KOPT-K1 (cell line): ENCODE results near the gene ZGPAT.

ENCODE experiments used
- H3K27ac ChIP-seq: fragments of 200-600 bp; sonication (generic); 2 replicates; pipeline ENCODE4 v1.5.1; 2016; ENCODE audit warnings: antibody characterized with exemption, mild to moderate bottlenecking, low read depth, low read length; ENCODE audit not compliant: poor library complexity, severe bottlenecking
- H3K36me3 ChIP-seq: fragments of 200-600 bp; sonication (generic); 2 replicates; pipeline ENCODE4 v1.5.1; 2017; ENCODE audit warnings: antibody characterized with exemption, mild to moderate bottlenecking, low read length, moderate library complexity; ENCODE audit not compliant: insufficient read depth
- H3K9me3 ChIP-seq: fragments of 200-600 bp; sonication (generic); 2 replicates; pipeline ENCODE4 v1.5.1; 2017; ENCODE audit warnings: antibody characterized with exemption, low read length, mild to moderate bottlenecking; ENCODE audit not compliant: insufficient read depth, poor library complexity, severe bottlenecking

The ZGPAT gene

DNA sequence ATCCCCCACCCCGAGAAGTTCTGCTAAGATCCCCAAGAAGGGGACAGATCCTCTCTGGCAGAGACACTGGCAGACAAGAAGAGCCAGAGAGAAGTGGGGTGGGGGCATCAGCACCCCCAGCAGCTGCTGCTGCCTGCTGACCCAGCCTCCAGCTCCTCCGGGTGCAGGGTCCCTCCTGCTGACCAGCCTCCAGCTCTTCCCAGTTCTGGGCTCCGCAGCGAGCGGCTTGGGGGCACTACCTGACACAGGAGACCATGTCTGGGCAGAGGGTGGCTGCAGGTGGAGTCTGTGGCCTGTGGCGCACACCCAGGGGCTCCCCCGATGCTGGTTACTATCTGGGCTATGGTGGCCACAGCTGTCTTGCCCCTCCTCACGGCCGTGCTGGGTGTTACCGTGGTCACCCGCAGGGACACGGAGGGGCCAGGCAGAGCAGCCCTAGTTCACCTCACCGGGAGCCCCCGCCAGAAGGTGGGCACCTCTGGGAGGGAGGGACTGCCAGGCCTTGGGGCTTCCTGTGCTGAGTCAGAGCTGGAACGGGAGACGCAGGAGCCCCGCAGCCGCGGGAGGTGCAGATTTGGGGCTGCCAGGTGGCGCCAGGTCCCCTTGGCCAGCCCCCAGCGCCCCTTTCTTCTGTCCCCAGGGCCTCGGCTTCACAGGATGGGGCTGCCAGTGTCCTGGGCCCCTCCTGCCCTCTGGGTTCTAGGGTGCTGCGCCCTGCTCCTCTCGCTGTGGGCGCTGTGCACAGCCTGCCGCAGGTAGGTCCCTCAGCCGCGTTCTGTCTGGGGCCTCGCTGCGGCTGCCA lies 29.3 kb downstream of the ZGPAT start:
- no peaks in the 10 kb centered on the region for H3K9me3 ChIP-seq
- peak overlapping the region; percentile 89 for H3K27ac ChIP-seq
- H3K36me3 ChIP-seq: peaks cover 34% of the 10 kb centered on the region

DNA sequence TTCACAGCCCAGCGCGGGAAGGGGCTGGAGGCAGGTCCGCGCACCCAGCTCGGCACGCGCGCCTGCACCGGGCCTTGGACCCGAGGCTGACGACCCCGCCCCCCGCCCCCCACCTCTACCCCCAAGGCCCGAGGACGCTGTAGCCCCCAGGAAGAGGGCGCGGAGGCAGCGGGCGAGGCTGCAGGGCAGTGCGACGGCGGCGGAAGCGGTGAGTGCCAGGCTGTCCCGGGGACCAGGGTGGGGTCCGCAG lies 29.8 kb downstream of the ZGPAT start:
- no peaks in the 10 kb centered on the region for H3K9me3 ChIP-seq
- H3K36me3 ChIP-seq: peaks cover 36% of the 10 kb centered on the region
- peak overlapping the region; percentile 89 for H3K27ac ChIP-seq

DNA sequence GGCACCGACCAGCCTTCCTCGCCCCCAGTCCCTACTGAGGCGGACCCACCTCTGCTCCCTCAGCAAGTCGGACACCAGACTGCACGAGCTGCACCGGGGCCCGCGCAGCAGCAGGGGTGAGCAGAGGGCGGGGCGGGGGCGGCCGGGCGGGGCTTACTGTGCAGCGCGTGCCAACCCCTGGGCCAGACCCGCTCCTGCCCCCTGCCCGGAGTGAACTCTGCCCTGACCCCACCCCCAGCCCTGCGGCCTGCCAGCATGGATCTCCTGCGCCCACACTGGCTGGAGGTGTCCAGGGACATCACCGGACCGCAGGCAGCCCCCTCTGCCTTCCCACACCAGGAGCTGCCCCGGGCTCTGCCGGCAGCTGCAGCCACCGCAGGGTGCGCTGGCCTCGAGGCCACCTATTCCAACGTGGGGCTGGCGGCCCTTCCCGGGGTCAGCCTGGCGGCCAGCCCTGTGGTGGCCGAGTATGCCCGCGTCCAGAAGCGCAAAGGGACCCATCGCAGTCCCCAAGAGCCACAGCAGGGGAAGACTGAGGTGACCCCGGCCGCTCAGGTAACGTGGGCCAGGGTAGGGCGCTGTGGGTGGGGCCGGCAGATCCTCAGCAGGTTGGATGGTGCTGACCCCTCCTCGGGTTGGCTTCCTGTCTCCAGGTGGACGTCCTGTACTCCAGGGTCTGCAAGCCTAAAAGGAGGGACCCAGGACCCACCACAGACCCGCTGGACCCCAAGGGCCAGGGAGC lies 30.3 kb downstream of the ZGPAT start:
- Histone ChIP-seq H3K36me3 (peaks cover 36% of the 10 kb centered on the region), H3K9me3 (no peaks in the 10 kb centered on the region), H3K27ac (peak overlapping the region; percentile 89)

DNA sequence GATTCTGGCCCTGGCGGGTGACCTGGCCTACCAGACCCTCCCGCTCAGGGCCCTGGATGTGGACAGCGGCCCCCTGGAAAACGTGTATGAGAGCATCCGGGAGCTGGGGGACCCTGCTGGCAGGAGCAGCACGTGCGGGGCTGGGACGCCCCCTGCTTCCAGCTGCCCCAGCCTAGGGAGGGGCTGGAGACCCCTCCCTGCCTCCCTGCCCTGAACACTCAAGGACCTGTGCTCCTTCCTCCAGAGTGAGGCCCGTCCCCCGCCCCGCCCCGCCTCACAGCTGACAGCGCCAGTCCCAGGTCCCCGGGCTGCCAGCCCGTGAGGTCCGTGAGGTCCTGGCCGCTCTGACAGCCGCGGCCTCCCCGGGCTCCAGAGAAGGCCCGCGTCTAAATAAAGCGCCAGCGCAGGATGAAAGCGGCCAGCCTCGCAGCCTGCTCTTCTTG lies 30.9 kb downstream of the ZGPAT start:
- peaks cover 32% of the 10 kb centered on the region for H3K36me3 ChIP-seq

DNA sequence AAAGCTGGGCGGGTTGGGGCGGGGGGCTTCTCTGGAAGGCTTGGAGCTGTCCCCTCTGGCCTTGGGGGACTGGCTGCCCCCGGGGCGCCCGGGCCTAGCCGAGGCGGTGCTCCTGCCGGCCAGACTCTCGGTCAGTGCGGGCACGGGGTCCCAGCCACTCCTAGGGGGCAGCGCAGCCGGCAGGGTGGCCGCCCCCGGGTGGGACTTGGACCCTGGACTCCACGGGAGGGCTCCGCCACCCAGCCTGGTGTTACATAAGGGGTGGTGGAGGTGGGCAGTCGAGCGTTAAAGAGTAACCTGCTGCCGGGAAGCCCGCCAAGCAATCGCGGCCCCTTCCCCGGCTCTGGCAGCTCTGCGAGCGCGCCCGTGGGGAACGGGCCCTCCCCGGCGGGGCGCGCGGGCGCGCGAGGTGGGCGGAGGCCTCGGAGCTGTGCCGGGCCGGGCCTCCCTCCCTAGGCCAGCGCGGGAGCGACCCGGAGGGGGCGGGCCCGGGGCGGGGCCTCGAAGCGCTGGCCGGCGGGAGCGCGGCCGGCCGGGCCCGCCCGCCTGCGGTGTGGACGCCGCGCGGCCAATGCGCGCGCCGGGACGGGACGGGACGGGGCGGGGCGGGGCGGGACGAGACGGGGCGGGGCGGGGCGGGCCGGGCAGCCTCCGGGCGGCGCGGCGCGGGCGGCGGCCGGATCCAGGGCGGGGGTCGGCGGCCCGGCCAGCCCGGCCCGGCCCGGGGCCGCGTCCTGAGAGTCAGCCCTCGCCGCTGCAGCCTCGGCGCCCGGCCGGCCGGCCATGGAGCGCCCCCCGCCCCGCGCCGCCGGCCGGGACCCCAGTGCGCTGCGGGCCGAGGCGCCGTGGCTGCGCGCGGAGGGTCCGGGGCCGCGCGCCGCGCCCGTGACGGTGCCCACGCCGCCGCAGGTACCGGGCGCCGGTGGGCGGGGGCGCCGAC lies 31.6 kb downstream of the ZGPAT start, which contains the start of gene SLC2A4RG:
SLC2A4RG (plus strand) TSS at position 647 of the 940 bp plus-strand sequence; CDS start at position 784, 137 bp downstream.
- Histone ChIP-seq H3K9me3 (no peaks in the 10 kb centered on the region), H3K27ac (no peak within 1 kb of the TSS), H3K36me3 (peaks cover 25% of the 10 kb centered on the region)

More for the DNA sequence above, 30.9 kb downstream of the ZGPAT start:
- Histone ChIP-seq H3K27ac (no peak overlapping the region), H3K9me3 (no peaks in the 10 kb centered on the region)

DNA sequence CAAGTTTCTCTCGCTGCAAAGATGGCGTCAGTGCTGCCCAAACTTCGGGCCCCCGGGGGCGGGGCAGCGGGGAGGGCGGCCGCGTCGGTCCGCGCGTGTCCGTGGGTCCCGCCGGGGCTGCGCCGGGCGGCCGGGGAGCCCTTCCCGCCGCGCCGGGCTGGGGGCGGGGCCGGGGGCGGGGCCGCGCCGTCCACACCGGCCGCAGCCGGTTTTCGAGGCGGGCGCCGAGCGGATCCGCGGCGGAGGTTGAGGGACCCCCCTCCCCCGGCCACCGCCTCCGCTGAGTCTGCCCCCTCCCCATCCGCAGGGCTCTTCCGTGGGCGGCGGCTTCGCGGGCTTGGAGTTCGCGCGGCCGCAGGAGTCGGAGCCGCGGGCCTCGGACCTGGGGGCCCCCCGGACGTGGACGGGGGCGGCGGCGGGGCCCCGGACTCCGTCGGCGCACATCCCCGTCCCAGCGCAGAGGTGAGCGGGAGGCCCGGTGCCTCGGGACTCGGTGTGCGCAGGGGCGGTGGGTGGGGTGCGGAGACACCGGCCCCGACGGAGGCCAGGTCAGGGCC lies 32.3 kb downstream of the ZGPAT start:
- Histone ChIP-seq H3K36me3 (peaks cover 18% of the 10 kb centered on the region), H3K27ac (no peak overlapping the region), H3K9me3 (no peaks in the 10 kb centered on the region)

DNA sequence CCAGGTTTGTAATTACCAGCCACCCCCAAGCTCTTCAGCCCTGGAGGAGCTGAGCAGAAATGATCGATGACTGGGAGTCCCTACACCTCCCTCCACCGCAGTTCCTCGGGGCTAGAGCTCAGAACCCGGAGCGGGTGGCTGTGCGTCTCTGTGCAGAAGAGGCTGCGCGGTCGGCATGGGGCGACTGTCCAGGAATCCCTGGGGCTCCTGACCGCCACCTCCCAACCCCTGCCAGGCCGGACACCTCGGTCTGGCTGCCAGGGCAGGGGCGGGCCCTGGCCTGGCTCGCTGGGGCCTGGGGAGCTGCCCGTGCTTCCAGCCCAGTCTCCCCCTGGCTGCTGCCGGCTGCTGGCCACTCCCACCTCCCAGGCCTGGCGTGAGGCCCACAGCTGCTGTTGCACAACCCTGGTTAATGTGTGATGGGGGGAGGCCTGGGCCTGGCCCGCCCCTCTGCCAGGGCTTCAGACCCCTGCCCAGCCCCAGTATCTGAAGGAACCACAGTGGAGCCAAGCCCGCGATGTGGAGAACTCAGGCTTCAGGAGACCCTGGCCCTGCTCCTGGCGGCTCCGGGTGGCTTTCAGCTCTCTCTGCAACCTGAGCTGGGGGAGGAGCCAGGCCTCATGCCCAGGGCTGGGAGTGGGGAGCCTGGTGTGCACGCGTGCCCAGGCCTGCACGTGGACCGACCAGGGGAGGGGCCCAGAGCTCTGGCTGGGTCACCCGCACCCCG lies 33.0 kb downstream of the ZGPAT start:
- no peak overlapping the region for H3K27ac ChIP-seq
- no peaks in the 10 kb centered on the region for H3K9me3 ChIP-seq
- H3K36me3 ChIP-seq: peaks cover 11% of the 10 kb centered on the region

DNA sequence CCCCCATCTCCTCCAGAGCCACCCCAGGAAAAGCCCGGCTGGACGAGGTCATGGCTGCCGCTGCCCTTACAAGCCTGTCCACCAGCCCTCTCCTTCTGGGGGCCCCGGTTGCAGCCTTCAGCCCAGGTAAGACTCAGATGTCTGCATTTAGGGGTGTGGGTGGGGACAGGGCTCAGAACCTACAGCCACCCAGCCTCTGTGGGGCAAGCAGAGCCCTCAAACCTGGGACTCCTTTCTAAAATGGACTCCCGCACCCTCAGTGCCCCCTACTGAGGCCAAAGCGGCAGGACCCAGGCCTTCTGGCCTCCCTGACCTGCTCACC lies 33.5 kb downstream of the ZGPAT start:
- Histone ChIP-seq H3K36me3 (peaks cover 8% of the 10 kb centered on the region; the same call in 1 of the 2 replicates), H3K27ac (no peak overlapping the region), H3K9me3 (no peaks in the 10 kb centered on the region)

DNA sequence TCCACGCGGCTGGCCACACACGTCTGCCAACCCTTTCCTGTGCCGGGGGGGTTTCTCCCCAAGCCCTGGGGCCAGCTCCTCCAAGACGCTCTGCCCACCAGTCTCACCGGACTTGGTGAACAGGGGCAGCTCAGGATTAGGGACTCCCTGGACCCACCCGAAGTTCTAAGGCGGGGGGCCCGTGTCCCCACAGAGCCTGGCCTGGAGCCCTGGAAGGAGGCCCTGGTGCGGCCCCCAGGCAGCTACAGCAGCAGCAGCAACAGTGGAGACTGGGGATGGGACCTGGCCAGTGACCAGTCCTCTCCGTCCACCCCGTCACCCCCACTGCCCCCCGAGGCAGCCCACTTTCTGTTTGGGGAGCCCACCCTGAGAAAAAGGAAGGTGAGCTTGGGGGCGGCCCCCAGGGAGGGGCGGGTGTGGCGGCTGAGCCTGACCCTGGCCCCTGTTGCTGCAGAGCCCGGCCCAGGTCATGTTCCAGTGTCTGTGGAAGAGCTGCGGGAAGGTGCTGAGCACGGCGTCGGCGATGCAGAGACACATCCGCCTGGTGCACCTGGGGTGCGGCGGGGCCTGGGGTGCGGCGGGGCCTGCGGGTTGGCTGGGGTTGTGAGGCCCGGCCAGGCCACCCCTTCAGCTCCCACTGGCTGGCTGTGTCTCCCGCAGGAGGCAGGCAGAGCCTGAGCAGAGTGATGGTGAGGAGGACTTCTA lies 34.0 kb downstream of the ZGPAT start:
- Histone ChIP-seq H3K27ac (no peak overlapping the region), H3K36me3 (peaks cover 8% of the 10 kb centered on the region; the same call in 1 of the 2 replicates), H3K9me3 (no peaks in the 10 kb centered on the region)

DNA sequence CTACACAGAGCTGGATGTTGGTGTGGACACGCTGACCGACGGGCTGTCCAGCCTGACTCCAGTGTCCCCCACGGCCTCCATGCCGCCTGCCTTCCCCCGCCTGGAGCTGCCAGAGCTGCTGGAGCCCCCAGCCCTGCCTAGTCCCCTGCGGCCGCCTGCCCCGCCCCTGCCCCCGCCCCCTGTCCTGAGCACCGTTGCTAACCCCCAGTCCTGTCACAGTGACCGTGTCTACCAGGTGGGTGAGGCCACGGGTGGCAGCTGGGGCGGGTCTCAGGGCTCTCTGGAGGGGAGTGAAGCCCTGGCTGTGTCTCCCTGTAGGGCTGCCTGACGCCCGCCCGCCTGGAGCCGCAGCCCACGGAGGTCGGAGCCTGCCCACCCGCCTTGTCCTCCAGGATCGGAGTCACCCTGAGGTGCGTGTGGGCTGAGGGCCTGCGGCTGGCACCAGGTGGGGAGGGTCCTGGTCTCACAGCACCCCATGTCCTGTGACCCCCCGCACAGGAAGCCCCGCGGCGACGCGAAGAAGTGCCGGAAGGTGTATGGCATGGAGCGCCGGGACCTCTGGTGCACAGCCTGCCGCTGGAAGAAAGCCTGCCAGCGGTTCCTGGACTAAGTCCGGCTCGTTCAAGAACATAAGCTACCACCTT lies 34.7 kb downstream of the ZGPAT start:
- Histone ChIP-seq H3K27ac (no peak overlapping the region), H3K9me3 (no peaks in the 10 kb centered on the region), H3K36me3 (peaks cover 8% of the 10 kb centered on the region; the same call in 1 of the 2 replicates)

DNA sequence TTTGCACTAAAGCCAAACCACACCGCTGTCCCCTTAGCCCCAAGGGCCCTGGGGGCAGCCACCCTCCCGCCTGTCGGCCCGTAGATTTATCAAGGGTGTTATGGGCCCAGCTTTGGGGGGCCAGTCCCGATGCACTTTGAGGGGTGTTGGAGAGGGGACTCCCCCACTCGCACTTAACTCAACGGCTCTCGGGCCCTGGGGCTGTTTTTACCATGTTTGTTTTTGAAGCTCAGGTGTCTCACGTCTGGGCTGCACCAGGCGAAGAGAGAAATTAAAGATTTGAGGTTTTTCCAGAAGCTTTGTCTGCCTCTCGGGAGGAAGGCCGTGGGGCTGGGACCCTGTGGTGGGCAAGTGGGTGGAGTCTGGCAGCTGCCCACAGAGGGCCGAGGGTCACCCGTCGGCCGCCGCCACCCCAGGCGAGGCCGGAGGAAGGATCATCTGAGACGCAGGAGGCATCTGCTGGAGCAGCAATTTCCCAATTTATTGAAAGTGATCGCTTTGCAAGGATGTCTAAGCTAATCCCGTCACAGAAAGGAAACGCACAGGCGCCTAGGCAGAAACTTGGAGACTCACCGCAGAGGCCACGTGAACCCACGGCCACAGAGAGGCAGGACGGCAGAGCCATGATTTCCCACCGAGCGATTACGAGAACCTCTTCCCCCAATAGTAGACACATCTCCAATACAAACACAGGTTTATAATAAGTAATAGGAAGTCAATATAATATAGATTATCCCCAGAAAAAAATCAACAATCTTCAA lies 35.6 kb downstream of the ZGPAT start:
- H3K27ac ChIP-seq: no peak overlapping the region

DNA sequence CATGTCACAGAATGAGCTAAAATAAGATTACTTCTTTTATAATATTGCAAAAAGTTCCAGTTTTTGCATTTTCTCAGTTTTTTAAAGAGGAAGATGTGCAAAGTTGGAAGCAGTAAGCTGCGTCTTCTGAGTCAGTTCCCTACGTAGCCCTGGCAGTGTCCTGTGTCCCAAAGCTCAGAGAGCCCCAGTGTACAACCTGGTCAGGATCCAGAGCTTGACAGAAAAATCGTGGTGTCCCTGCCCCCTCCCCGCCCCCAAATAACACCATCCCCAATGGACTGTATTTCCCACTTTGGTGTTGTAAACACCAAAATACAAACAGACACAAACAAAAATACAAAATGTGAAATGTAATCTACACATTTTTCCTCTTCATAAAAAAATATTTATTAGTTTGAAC lies 36.3 kb downstream of the ZGPAT start:
- H3K9me3 ChIP-seq: no peaks in the 10 kb centered on the region
- H3K27ac ChIP-seq: no peak overlapping the region
- H3K36me3 ChIP-seq: peaks cover 5% of the 10 kb centered on the region; the same call in 1 of the 2 replicates

More for the DNA sequence above, 35.6 kb downstream of the ZGPAT start:
- peaks cover 8% of the 10 kb centered on the region; the same call in 1 of the 2 replicates for H3K36me3 ChIP-seq
- no peaks in the 10 kb centered on the region for H3K9me3 ChIP-seq
